ENCODE results near the gene FATE1.

FATE1 gene

GRCh38 chrX:151700581-151700980 lies 15.3 kb upstream of the FATE1 start:
- Histone ChIP-seq H3K4me3 (ENCODE audit: low read length, poor library complexity, severe bottlenecking) (no peak overlapping the region), H3K79me2 (ENCODE audit: insufficient read depth, low read length) (no peaks in the 10 kb centered on the region), H3K27me3 (ENCODE audit: insufficient read depth, low read length, poor library complexity, severe bottlenecking) (no peaks in the 10 kb centered on the region), H3K9ac (ENCODE audit: low read depth, low read length, poor library complexity, severe bottlenecking) (no peak overlapping the region), H3K4me2 (ENCODE audit: low read depth, low read length, poor library complexity, severe bottlenecking) (no peak overlapping the region), H3K9me2 (replicated peaks; ENCODE audit: low read depth, low read length) (no peaks in the 10 kb centered on the region), H3F3A (ENCODE audit: low read depth) (no peaks in the 10 kb centered on the region), H3K36me3 (ENCODE audit: insufficient read depth, low read length) (no peaks in the 10 kb centered on the region), H4K20me1 (ENCODE audit: insufficient read depth, low read length, poor library complexity, severe bottlenecking) (no peaks in the 10 kb centered on the region), H3K4me1 (ENCODE audit: insufficient read depth, low read length, poor library complexity, severe bottlenecking) (no peaks in the 10 kb centered on the region), H3K9me3 (ENCODE audit: insufficient read depth, low read depth, low read length) (no peaks in the 10 kb centered on the region), H2AFZ (ENCODE audit: low read length) (no peak overlapping the region)
- no peak for TF ChIP-seq CTCF (conservative IDR thresholded peaks at IDR 0.05; ENCODE audit: low read length)
- TF ChIP-seq EZH2phosphoT487 (IDR thresholded peaks at IDR 0.05; ENCODE audit: borderline replicate concordance), result no peak

- no peaks in the 10 kb centered on the region for H3K36me3 ChIP-seq (ENCODE audit: insufficient read depth, low read length)
Measured at GRCh38 chrX:151701071-151701470, 14.8 kb upstream of the FATE1 start.

GRCh38 chrX:151701531-151701930 lies 14.3 kb upstream of the FATE1 start:
- H2AFZ ChIP-seq (ENCODE audit: low read length), result no peak overlapping the region
- H3K79me2 ChIP-seq (ENCODE audit: insufficient read depth, low read length), result no peaks in the 10 kb centered on the region
- no peaks in the 10 kb centered on the region for H4K20me1 ChIP-seq (ENCODE audit: insufficient read depth, low read length, poor library complexity, severe bottlenecking)
- no peaks in the 10 kb centered on the region for H3F3A ChIP-seq (ENCODE audit: low read depth)
- H3K9ac ChIP-seq (ENCODE audit: low read depth, low read length, poor library complexity, severe bottlenecking), result no peak overlapping the region
- H3K9me3 ChIP-seq (ENCODE audit: insufficient read depth, low read depth, low read length), result no peaks in the 10 kb centered on the region
- H3K4me3 ChIP-seq (ENCODE audit: low read length, poor library complexity, severe bottlenecking), result no peak overlapping the region
- no peak for TF ChIP-seq EZH2phosphoT487 (IDR thresholded peaks at IDR 0.05; ENCODE audit: borderline replicate concordance)
- TF ChIP-seq CTCF (conservative IDR thresholded peaks at IDR 0.05; ENCODE audit: low read length), result no peak
- no peak overlapping the region for H3K4me2 ChIP-seq (ENCODE audit: low read depth, low read length, poor library complexity, severe bottlenecking)
- H3K4me1 ChIP-seq (ENCODE audit: insufficient read depth, low read length, poor library complexity, severe bottlenecking), result no peaks in the 10 kb centered on the region
- no peaks in the 10 kb centered on the region for H3K27me3 ChIP-seq (ENCODE audit: insufficient read depth, low read length, poor library complexity, severe bottlenecking)
- H3K9me2 ChIP-seq (replicated peaks; ENCODE audit: low read depth, low read length), result no peaks in the 10 kb centered on the region
- no peaks in the 10 kb centered on the region for H3K36me3 ChIP-seq (ENCODE audit: insufficient read depth, low read length)

More at GRCh38 chrX:151701071-151701470, 14.8 kb upstream of the FATE1 start:
- no peak overlapping the region for H2AFZ ChIP-seq (ENCODE audit: low read length)
- no peaks in the 10 kb centered on the region for H3K9me2 ChIP-seq (replicated peaks; ENCODE audit: low read depth, low read length)
- H3K4me3 ChIP-seq (ENCODE audit: low read length, poor library complexity, severe bottlenecking), result no peak overlapping the region
- H3K9me3 ChIP-seq (ENCODE audit: insufficient read depth, low read depth, low read length), result no peaks in the 10 kb centered on the region
- no peak overlapping the region for H3K4me2 ChIP-seq (ENCODE audit: low read depth, low read length, poor library complexity, severe bottlenecking)
- no peak for TF ChIP-seq EZH2phosphoT487 (IDR thresholded peaks at IDR 0.05; ENCODE audit: borderline replicate concordance)
- no peak for TF ChIP-seq CTCF (conservative IDR thresholded peaks at IDR 0.05; ENCODE audit: low read length)
- no peak overlapping the region for H3K9ac ChIP-seq (ENCODE audit: low read depth, low read length, poor library complexity, severe bottlenecking)
- no peaks in the 10 kb centered on the region for H3K79me2 ChIP-seq (ENCODE audit: insufficient read depth, low read length)
- no peaks in the 10 kb centered on the region for H4K20me1 ChIP-seq (ENCODE audit: insufficient read depth, low read length, poor library complexity, severe bottlenecking)
- no peaks in the 10 kb centered on the region for H3K27me3 ChIP-seq (ENCODE audit: insufficient read depth, low read length, poor library complexity, severe bottlenecking)
- no peaks in the 10 kb centered on the region for H3K4me1 ChIP-seq (ENCODE audit: insufficient read depth, low read length, poor library complexity, severe bottlenecking)
- H3F3A ChIP-seq (ENCODE audit: low read depth), result no peaks in the 10 kb centered on the region

All from Loucy (cell line).